NCI-H69 (cell line): ENCODE results near the gene TRIM65.
"Not testable (repeated sequence)": the region's sequence is repeated elsewhere in the genome, so short reads cannot be mapped to it uniquely, and the experiment has no call there.

Experiments used
- DNase-seq: peaks from one replicate; lab custom pipeline; 2025; lab: John Stamatoyannopoulos, UW

The TRIM65 gene

DNA sequence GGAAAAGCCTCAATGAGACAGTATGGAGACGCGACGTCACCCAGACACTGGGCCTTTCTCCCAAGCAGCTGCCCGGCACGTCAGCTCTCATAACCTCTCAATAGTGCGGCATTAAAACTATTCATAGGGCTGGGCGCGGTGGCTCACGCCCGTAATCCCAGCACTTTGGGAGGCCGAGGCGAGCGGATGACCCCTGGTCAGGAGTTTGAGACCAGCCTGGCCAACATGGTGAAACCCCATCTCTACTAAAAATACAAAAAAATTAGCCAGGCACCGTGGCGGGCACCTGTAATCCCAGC is 45.1 kb downstream of the TRIM65 start:
- DNase-seq = not testable (repeated sequence)

DNA sequence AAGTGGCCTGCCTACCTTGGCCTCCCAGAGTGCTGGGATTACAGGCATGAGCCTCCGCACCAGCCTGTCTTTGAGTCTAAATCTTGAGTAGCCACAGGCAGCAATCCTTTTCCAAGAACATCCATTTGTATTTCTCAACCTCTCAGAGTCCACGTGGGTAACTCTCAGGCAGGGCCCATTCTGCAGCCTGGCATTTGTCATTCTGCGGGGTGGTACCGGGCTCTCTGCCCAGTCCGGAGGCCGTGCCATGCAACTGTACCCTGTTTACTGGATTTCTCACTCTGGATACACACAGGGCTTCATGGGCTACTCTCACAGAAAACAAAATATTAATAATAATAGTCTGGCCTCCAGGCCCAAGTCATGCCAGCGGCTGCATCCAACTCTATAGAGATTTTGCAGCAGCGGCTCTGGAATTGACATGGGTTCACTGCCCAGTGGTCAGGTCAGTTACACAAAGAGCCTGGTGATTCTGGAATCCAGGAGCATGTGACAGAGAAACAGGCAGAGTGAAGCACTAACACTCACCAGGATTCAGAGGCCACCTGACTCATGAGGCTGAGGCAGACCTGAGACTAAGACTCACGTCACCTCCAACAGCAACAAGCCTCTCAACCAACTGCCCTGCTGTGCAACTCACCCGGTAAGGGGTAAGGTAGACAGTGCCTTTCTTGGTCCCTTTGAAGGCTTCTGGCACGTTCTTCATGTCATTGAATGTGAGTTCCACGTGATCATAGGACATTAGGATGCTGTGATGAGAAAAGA is 45.6 kb downstream of the TRIM65 start:
- DNase-seq = no peak

DNA sequence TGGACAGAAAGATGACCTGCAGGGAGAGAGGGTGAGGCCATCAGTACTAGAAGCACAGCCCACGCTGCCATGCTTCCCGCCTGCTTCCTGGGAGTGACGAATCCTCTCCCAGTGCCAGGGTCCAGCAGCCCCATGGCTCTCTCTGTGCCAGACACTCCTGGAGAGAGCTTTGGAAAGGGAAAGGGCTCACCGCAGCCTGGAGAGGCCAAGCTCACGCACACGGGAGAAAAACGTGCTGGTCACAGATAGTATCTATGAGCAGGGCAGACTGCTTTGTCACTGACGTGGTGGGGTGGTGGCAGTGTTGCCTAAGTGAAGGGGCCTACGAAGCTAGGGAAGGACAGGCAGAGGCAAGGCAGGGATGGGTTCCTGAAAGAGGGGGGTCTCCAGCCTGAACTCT is 47.0 kb downstream of the TRIM65 start:
- no peak for DNase-seq

DNA sequence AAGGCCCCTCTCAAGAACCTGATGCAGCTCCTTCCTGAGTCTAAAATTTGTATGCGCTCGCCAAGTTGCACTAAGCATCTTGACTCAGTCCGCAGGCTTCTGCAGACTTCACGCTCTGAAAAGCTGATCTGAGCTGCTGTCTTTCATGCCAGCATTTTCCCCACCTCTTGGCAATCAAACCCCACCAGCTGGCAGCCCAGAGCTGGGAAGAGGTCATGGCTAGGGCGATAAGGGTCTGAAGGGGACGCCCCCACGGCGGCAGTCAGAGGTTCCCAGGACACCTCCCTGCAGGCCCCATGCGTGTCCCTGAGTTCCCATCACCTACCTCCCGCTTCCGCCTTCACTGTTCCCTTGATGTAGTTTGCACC is 47.5 kb downstream of the TRIM65 start:
- DNase-seq = no peak

DNA sequence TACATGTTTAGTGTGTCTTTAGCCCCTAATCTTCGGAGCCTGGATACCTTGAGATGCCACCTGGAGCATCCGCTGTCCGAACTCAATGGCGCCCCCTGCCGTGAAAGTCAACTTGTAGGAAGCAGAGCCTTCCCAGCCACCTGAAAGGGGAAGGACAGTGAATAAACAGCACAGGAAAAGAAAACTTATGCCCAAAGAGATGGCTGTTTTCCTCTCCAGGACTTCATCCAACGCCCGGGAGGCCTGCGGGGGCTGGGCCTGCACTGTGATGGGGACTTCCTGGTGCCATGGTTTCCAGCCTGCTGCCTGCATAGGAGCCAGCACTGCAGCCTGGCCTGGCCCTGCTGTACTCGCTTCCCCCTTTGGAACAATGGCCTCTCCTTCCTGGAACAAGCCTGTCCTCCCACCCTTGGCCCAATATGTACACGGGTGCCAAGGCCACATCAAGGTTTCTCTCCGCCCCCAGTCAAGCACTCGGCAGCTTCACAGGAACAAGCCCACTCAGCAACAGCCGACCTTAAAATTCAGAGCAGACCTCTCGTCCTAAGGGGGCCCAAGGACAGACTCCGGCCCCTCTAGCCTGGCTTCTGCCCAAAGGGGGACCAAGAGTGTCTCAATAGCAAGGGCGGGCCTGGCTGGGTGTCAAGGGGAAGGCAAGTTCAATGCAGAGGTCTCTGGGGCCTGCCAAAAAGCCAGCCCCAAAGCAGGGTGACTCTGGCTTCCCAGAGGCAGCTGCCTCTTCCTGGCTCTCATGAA is 48.0 kb downstream of the TRIM65 start:
- DNase-seq = peak; percentile 74

DNA sequence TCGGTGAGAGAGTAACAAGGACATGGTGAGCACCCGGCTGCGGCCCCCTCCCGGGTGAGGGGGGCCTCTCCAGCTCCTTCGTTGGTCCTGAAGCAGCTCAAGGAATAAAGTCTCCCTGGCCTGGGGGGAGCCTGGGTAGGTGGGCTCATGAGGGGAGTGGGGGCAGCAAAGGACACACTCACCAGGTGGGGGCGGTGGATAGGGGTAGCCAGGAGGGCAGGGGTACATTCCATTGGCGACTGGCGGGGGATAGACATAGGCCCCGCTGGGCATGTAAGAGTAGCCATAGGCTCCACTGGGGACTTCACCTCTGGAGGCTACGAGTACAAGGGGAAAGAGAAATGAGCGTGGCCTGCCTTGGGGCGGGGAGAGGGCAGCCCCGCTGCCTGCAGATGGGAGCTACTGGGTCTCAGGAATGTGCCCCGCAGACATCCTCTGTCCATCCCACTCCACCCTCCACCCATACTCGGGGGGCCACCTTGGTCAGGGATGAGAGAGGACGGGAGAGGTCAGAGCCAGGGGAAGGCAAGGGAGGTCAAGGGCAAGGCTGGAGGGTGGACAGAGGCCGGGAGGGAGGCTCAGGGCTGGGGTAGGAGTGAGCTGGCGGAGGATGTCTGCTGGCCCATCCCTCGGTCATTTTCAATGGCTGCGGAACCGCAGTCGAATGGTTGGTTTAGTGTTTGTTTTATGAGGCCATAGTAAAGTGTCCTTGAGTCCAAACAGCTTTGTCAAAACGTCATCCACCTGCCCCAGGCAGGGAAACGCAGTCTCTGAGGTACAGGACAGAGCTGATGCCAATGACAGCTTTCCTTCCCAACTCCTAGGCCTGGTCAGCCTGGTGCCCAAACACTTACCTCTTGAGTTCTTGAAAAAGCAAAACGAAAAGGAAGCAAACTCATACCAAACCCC is 48.9 kb downstream of the TRIM65 start:
- DNase-seq = no peak

DNA sequence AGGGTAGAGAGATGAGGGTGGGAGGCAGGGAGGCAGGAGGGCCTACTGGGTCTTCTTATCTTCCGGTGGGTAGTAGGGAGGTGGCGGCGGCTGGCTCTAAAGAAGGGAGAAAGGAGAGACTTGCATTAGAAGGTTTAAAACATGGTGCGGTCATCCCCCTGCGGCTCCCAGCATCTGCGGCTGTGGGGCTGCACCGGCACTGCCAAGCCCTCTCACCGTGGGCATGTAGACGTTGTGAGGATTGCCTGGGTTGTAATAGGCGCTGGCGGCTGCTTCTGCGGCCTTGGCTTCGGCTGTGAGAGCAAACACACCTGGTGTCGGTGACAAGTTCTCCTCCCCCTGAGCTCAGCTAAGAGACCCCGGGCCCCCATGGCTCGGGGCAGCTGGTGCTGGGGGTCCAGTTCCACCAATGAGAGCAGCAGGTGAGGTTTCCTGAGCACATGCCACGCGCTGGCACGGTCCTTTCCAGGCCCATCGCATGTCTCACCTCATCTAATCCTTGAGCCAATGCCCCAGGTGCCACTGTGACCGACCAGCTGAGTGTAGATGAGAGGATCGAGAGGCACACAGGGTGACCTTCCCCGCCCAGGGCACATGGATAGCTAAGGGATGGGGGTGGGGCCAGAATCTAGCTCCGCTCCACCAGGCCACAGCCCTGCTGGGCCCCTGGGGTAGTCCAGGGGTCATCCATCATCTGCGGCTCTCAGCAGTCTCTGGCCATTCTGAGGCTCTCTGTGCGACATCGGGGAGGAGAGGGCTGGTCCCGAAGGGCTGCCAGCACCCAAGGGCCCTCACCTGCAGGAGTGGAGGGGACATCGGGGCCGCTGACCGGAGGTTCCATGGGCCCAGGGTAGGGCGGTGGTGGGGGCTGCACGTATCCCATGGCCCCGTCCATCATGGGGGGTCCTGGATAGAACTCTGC is 49.8 kb downstream of the TRIM65 start:
- no peak for DNase-seq

DNA sequence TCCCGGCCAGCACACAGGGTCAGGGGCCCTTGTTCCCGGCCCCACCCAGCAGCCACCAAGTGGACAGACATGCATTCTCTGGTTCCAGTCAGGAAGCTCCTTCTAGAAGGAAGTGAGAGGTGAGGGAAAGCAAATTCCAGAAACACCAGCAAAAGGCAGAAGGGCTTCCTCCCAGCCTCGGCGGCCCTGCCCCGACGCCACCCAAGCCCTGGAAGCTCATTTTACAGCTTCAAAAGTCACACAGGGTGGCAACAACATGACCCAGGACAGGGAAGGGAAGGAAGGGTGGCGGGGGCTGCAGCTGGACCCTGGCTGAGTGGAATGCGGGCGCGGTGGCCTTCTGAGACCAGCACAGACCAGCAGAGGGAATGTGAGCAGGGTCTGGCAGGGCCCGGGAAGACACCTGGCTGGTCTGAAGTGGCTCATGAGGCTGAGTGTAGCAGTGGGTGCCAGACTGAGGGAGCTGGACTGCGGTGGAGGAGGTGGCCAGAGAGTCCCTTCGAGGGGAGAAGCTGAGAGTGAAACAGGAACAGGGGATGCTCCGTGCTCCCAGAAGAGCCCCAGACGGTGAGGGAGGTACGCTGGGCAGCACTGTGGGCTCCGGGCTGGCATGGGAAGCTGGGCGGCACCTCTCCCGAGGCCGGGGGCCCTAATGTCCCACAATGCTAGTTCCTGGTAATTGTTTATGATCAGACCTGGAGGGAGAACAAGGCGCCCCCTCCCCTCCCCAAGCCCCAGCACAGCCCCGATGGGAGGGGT is 50.6 kb downstream of the TRIM65 start:
- DNase-seq = no peak

DNA sequence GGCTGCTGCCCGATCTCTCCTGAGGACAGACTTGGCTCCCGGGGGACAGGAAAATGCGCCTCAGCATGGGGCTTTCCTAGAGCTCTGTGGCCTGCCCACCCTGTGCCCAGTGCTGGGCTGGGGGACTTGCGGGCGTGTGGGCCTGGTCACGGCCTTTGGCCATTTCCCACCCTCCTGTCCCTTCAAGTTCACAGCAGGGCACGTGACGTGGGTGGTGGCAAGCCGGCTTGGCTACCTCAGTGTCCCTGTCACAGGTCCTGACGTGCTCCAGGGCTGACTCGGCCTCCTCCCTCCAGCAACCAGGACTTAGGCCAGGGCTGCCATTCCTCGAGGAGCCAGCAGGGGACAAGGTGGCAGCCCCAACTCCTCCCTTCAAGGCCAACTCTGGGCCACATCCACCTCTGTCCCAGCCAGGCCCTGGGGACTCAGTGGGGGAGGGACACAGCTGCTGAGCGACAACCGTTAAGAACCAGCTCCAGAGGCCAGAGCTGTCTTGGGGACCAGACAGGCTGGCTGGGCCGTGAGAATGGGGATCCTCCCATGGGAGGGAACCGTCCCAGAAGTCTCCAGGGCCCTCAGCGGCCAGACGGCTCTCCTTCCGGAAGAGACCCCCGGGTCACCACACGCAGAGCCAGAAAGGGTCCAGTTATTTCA is 51.6 kb downstream of the TRIM65 start:
- DNase-seq = peak; percentile 61

DNA sequence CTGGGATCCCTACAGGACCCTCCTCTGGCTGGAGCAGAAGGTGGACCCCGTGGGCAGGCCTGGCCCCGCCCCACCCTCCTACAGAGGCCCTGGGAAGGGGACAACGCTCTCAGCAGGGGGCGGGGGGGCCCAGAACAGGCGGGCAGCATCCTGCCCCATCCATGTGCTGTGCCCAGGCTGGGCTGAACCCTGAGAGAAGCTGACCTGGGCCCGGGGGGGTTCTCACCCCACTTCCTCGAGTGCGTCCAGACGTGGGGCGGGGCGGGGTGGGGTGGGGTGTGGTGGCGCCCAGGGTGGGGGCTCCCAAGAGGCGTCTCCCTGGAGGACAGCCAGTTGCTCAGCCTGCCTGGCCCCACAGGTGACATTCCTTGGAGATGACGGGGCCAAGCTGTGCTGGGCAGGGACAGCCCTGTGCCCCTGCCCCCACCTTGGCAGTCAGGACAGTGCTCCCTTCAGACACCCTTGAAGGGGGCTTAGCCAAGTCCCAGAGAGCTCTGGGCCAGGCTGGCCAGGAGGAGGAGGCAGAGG is 52.2 kb downstream of the TRIM65 start:
- no peak for DNase-seq

DNA sequence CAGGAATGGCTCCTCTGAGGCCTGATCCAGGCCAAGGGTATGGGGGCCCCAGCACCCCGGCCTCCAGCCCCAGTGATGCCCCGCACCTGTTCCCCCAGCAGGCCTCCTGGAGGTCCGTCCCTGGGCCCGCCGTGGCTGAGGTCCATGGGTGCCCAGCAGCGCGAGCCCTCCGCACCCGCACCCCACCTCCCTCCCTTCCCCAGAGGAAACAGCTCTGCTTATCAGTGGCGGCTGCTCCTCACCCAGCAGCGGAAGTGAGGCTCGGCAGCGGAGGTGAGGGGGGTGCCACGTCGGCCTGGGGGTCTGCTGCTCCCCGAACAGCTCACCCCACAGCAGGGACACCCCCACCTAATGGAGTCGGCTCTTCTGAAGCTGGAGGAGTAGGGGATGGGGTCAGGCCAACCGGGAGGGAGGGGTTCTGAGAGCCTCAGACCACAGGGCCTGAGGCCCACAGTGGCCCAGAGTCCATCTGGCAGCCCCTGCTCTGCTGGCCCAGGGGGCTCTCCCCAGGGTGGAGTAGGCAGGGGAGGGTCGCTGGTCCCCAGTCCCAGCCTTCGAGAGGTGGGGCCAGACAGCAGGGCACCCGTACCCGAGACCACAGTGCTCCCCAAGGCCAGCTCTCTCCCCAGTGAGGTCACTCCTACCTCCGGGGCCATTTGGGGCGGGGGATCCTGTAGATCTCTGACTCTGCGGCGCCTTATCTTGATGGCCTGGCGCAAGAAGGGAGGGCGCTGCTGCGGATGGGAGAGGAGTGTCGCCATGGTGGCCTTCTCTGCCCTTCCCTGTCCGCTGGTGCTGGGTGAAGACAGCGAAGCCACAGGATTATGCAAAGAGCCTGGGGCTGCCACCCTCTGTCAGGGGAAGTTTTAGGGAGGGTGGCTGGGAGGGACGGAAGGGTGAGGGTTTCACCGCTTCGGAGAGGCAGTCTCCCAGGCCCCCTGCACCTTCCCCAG is 52.9 kb downstream of the TRIM65 start, which contains the start of gene UNC13D:
Gene UNC13D (minus strand): TSS at position 828 of the 953 bp plus-strand sequence. CDS start 67 bp downstream, at position 761.
- DNase-seq = no peak

DNA sequence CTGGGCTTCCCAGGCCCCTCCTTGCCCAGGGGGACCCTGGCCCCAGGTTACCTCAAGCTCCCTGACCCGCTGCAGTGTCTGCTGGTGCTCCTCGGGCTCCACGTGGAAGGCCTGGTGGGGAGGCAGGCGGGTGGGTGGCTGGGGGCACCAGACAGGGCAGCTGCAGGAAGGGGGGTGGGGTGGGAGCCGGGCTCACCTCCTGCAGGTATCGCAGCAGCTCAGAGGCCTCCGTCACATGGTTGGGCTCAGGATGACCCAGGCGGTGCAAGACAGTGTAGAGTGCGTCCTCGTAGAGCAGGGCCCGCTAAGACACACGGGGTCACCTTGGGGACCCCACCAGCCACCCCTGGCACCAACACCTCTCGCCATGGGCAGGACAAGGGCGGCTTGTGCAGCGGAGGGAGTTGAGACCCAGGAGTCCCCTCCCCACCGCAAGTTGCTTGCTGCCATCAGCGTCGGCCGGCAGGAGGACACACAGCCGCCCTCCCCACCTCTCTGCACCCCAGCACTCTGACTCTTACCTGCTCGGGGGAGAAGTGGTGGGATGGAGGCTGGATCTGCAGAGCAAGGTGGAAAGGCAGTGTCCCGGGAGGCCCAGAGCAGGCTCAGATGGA is 53.7 kb downstream of the TRIM65 start:
- no peak for DNase-seq

DNA sequence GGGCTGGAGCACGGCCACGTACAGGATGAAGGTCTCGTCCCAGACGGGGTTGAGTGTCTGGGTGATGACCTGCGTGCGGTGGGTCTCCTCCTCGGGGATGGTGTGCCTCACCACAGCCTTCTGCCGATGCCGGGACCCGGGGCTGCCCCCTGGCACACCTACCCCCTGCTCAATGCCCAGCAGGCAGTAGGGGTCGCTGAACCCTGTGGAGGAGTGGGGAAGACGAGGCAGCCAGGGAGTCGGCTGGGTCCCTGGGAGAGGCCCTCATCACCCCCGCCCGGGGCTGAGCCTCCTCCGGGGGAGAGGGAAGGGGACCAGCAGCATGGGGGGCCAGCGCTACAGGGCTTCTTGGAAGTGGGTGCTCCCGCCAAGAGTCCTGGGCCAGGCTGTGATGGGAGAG is 54.3 kb downstream of the TRIM65 start:
- DNase-seq = no peak

DNA sequence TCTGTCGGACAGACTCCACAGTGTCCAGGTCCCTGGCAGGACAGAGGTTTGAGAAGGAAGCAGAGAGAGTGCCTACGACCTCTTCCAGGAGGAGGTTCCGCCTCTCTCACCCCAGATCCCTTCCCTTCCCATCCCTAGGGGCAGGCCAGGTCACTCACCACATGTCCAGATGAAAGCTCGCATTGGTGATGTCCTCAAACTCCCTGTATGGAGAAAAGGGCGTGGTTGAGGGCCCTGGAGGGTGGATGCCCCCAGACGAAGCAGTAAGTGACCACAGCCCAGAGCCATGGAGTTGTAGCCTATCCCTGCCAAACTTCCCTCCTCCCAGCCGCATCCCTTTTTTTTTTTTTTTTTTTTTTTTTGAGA is 56.0 kb downstream of the TRIM65 start:
- no peak for DNase-seq

DNA sequence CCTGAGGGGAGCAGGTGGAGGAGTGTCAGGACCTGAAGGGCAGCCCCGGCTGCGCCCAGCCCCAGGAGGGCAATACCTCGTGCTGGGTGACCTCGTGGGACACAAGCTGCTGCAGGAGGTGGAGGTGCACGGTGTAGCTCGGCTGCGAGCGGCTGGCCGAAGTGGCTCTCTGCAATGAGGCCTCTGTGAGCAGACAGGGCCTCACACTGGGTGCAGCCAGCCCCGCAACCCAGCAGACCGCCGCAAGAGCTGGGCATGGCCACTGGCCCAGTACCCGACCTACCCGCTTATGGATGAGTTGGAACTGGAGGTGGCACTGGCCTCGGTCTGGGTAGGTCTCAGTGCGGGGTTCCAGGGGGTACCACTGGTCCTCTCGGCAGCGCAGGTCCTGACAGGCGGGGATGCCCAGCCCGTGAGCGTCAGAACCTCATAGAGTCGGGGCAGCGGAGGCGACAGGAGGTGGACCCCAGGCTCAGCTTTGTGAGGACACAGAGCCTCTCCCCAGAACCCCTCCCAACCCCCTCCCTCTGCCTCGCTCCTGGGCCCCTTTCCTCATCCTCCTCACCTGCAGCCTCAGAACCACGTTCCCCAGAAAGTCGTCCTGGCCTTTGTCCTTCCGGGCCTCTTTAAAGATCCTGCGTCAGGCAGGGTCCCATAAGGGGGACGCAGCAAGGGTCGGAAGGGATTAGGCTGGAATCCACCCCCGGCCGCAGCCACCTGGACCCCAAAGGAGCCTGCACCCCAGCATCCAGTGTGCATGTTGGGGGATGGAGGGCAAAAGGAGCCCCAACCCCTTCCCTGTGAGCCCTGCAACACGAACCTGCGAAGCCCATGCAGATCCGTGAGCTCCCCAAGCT is 56.6 kb downstream of the TRIM65 start:
- no peak for DNase-seq
